HepG2 (cell line): ENCODE measurements around the gene SELENOI. TPM values are rescaled to one million over a fixed set of nuclear protein-coding genes. Genes with fewer than 3 reads are reported as not detected.

ENCODE experiments used
- ARHGAP35 ChIP-seq: sonication (generic); formaldehyde crosslinking; IDR thresholded peaks from 2 replicates; pipeline ENCODE4 v1.9.0; 2022; ENCODE audit warnings: mild to moderate bottlenecking, inconsistent platforms, moderate library complexity, missing genetic modification reagents, borderline replicate concordance
- ETS1 ChIP-seq: sonication (generic); formaldehyde crosslinking; IDR thresholded peaks from 2 replicates; pipeline ENCODE4 v1.4.0; 2020; ENCODE audit warnings: missing genetic modification reagents
- HOXA3 ChIP-seq: sonication (generic); formaldehyde crosslinking; IDR thresholded peaks from 2 replicates; pipeline ENCODE4 v1.5.0; 2020; ENCODE audit warnings: missing genetic modification reagents
- MEF2D ChIP-seq: sonication (generic); formaldehyde crosslinking; IDR thresholded peaks from 2 replicates; pipeline ENCODE4 v1.5.1; 2020; ENCODE audit warnings: mild to moderate bottlenecking, missing genetic modification reagents
- MTERF4 ChIP-seq: sonication (generic); formaldehyde crosslinking; IDR thresholded peaks from 2 replicates; pipeline ENCODE4 v1.8.0; 2023; ENCODE audit warnings: mild to moderate bottlenecking, missing genetic modification reagents
- NBN ChIP-seq: fragments of 450-650 bp; conservative IDR thresholded peaks from 2 replicates; pipeline ENCODE4 v1.6.1; 2017
- NFE2L1 ChIP-seq: sonication (generic); formaldehyde crosslinking; IDR thresholded peaks from 2 replicates; pipeline ENCODE4 v1.4.0; 2020; ENCODE audit warnings: missing genetic modification reagents, mild to moderate bottlenecking, borderline replicate concordance
- NRL ChIP-seq: sonication (generic); formaldehyde crosslinking; IDR thresholded peaks from 2 replicates; pipeline ENCODE4 v1.5.0; 2020; ENCODE audit warnings: missing genetic modification reagents, mild to moderate bottlenecking, moderate library complexity, borderline replicate concordance
- TFDP2 ChIP-seq: sonication (generic); formaldehyde crosslinking; IDR thresholded peaks from 2 replicates; pipeline ENCODE4 v1.4.0; 2020; ENCODE audit warnings: missing genetic modification reagents
- ZKSCAN1 ChIP-seq: fragments of 150-350 bp; IDR thresholded peaks from 2 replicates; pipeline ENCODE4 v1.6.1; 2014; ENCODE audit warnings: low read length
- ZNF234 ChIP-seq: sonication (generic); formaldehyde crosslinking; conservative IDR thresholded peaks from 2 replicates; pipeline ENCODE4 v1.5.1; 2020; ENCODE audit warnings: mild to moderate bottlenecking, missing genetic modification reagents
- ZSCAN9 ChIP-seq: IDR thresholded peaks from 2 replicates; pipeline ENCODE4 v1.6.1; 2016; ENCODE audit warnings: borderline replicate concordance
- polyA plus RNA-seq, 8 experiments: library from polyadenylated mRNA; depleted of rRNA in 3 of 8; stranded (reverse) in 7 of 8; unstranded in 1 of 8; fragments of >200 nt; fragmentation: Illumina TruSeq in 4 of 8; extraction: Trizol in 4 of 8; gene quantifications; 2 replicates each; pipeline versions ENCODE4 v1.2.1 to v1.2.3, GENCODE V29; 2011 to 2016; ENCODE audit warnings: low read depth in 4 of 8, missing spikeins in 1 of 8, mixed read lengths in 1 of 8; ENCODE audit not compliant: insufficient read depth in 1 of 8
- total RNA-seq, 5 experiments: library from RNA; depleted of rRNA; stranded (reverse); fragments of >200 nt; fragmentation: Illumina TruSeq; extraction: Trizol; gene quantifications; 2 replicates each; pipeline ENCODE4 v1.2.3, GENCODE V29; 2016; ENCODE audit warnings: low read depth in 1 of 5
- TF ChIP-seq, protein P1 (sequence below): sonication (generic); formaldehyde crosslinking; IDR thresholded peaks from 2 replicates; pipeline ENCODE4 v1.5.0; 2020; ENCODE audit warnings: mild to moderate bottlenecking, missing genetic modification reagents
- TF ChIP-seq, protein P2 (sequence below): sonication (generic); formaldehyde crosslinking; IDR thresholded peaks from 2 replicates; pipeline ENCODE4 v1.8.1; 2023; ENCODE audit warnings: mild to moderate bottlenecking, missing genetic modification reagents
- TF ChIP-seq, protein P3 (sequence below): sonication (generic); formaldehyde crosslinking; IDR thresholded peaks from 2 replicates; pipeline ENCODE4 v1.4.0; 2020; ENCODE audit warnings: missing genetic modification reagents, borderline replicate concordance

SELENOI gene
- total and polyA plus RNA-seq, 2 of the 13 experiments (the other 11 are each of a cell fraction or from before 2014, with no cell fraction given) = 27.7 to 60.3 TPM

DNA sequence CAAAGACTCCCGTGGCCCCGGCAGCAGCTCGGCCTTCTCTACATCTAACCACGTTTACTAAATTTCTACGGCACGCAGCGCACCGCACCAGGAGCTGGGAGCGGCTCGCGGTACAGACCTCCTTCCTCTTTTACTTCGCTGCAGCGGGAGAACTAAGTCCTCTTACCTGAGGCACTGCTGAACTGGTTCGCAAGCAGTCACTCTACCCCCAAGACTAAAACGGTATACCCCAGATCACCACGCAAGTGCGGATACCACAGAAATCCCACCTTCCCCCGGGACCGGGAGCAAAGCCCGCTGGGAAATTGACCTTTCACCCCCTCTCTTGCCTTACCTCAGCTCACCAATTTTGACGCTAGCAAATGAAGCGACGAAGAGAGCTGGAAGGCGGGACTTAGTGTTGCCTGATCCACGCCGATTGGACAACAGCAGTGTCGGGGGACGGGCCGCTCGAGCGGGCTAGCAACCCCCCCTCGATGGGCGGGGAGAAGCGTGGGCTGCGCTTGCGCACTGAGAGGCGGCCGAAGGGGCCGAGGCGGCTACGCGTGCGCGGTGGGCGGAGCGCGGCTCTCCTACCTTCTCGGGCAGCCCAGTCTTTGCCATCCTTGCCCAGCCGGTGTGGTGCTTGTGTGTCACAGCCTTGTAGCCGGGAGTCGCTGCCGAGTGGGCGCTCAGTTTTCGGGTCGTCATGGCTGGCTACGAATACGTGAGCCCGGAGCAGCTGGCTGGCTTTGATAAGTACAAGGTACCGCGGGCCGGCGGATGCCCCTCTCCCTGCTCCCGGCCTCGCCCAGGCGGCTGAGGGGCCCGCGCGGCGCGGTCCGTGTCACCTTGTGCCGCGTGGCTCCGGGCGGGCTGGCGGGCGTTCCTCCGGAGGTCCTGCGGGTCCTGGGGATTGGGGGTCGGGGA, at the start of gene SELENOI (continued):
- TF ChIP-seq, protein P1, sequence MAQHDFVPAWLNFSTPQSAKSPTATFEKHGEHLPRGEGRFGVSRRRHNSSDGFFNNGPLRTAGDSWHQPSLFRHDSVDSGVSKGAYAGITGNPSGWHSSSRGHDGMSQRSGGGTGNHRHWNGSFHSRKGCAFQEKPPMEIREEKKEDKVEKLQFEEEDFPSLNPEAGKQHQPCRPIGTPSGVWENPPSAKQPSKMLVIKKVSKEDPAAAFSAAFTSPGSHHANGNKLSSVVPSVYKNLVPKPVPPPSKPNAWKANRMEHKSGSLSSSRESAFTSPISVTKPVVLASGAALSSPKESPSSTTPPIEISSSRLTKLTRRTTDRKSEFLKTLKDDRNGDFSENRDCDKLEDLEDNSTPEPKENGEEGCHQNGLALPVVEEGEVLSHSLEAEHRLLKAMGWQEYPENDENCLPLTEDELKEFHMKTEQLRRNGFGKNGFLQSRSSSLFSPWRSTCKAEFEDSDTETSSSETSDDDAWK (CRISPR knock-in tag) = no peak
- TF ChIP-seq ARHGAP35 (CRISPR knock-in tag) (no peak; the same call in 1 of the 2 replicates), HOXA3 (CRISPR knock-in tag) (peak; percentile 83), MTERF4 (CRISPR knock-in tag) (no peak), MEF2D (CRISPR knock-in tag) (peak; percentile 15), NRL (CRISPR knock-in tag) (peak; percentile 75), ZSCAN9 (CRISPR knock-in tag) (0 out of 2 replicates have a peak, but pooled peaks have one; percentile 67), TFDP2 (peak; percentile 84), ZKSCAN1 (no peak), NBN (no peak), NFE2L1 (0 out of 2 replicates have a peak, but pooled peaks have one; percentile 44), ETS1 (CRISPR knock-in tag) (0 out of 2 replicates have a peak, but pooled peaks have one; percentile 45), ZNF234 (CRISPR knock-in tag) (no peak)
- TF ChIP-seq, protein P2, sequence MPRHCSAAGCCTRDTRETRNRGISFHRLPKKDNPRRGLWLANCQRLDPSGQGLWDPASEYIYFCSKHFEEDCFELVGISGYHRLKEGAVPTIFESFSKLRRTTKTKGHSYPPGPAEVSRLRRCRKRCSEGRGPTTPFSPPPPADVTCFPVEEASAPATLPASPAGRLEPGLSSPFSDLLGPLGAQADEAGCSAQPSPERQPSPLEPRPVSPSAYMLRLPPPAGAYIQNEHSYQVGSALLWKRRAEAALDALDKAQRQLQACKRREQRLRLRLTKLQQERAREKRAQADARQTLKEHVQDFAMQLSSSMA (CRISPR knock-in tag) = peak; percentile 42
- TF ChIP-seq, protein P3, sequence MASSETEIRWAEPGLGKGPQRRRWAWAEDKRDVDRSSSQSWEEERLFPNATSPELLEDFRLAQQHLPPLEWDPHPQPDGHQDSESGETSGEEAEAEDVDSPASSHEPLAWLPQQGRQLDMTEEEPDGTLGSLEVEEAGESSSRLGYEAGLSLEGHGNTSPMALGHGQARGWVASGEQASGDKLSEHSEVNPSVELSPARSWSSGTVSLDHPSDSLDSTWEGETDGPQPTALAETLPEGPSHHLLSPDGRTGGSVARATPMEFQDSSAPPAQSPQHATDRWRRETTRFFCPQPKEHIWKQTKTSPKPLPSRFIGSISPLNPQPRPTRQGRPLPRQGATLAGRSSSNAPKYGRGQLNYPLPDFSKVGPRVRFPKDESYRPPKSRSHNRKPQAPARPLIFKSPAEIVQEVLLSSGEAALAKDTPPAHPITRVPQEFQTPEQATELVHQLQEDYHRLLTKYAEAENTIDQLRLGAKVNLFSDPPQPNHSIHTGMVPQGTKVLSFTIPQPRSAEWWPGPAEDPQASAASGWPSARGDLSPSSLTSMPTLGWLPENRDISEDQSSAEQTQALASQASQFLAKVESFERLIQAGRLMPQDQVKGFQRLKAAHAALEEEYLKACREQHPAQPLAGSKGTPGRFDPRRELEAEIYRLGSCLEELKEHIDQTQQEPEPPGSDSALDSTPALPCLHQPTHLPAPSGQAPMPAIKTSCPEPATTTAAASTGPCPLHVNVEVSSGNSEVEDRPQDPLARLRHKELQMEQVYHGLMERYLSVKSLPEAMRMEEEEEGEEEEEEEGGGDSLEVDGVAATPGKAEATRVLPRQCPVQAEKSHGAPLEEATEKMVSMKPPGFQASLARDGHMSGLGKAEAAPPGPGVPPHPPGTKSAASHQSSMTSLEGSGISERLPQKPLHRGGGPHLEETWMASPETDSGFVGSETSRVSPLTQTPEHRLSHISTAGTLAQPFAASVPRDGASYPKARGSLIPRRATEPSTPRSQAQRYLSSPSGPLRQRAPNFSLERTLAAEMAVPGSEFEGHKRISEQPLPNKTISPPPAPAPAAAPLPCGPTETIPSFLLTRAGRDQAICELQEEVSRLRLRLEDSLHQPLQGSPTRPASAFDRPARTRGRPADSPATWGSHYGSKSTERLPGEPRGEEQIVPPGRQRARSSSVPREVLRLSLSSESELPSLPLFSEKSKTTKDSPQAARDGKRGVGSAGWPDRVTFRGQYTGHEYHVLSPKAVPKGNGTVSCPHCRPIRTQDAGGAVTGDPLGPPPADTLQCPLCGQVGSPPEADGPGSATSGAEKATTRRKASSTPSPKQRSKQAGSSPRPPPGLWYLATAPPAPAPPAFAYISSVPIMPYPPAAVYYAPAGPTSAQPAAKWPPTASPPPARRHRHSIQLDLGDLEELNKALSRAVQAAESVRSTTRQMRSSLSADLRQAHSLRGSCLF (CRISPR knock-in tag) = peak; percentile 74; the same call in 1 of the 2 replicates
